GM23338 (cell line): ENCODE data around the gene FGF8. TPM values are rescaled to one million over a fixed set of nuclear protein-coding genes. Genes with fewer than 3 reads are reported as not detected.

ENCODE experiments used
- ATAC-seq: fragments of 200-7000 bp; cut with Tn5 transposase; 3 replicates; pipeline ENCODE4 v1.9.1; 2020
- DNase-seq: peaks from one replicate; pipeline ENCODE4 v3.0.0-alpha.2; 2015; ENCODE audit warnings: low spot score
- H2AFZ ChIP-seq: fragments of 200-600 bp; sonication (generic); 2 replicates; pipeline ENCODE4 v1.8.0; 2016; ENCODE audit warnings: antibody characterized with exemption, mild to moderate bottlenecking, moderate library complexity
- H3F3A ChIP-seq: fragments of 200-600 bp; sonication (generic); replicated peaks from 2 replicates; pipeline ENCODE4 v1.8.0; 2017; ENCODE audit warnings: antibody characterized with exemption, mixed run types, low read depth
- H3K27ac ChIP-seq: fragments of 200-600 bp; sonication (generic); 2 replicates; pipeline ENCODE4 v1.6.1; 2016; ENCODE audit warnings: low read depth
- H3K27me3 ChIP-seq: fragments of 200-600 bp; sonication (generic); 2 replicates; pipeline ENCODE4 v1.8.0; 2016; ENCODE audit warnings: mild to moderate bottlenecking, mixed run types, moderate library complexity; ENCODE audit not compliant: insufficient read depth
- H3K36me3 ChIP-seq: fragments of 200-600 bp; sonication (generic); 2 replicates; pipeline ENCODE4 v1.8.0; 2016; ENCODE audit warnings: mild to moderate bottlenecking; ENCODE audit not compliant: insufficient read depth
- H3K4me1 ChIP-seq: fragments of 200-600 bp; sonication (generic); 2 replicates; pipeline ENCODE4 v1.8.0; 2016; ENCODE audit warnings: mild to moderate bottlenecking, moderate library complexity; ENCODE audit not compliant: insufficient read depth
- H3K4me2 ChIP-seq: fragments of 200-600 bp; sonication (generic); 2 replicates; pipeline ENCODE4 v1.7.1; 2017; ENCODE audit warnings: mixed run types
- H3K4me3 ChIP-seq: fragments of 200-600 bp; sonication (generic); 2 replicates; pipeline ENCODE4 v1.6.1; 2016; ENCODE audit warnings: mixed run types
- H3K79me2 ChIP-seq: fragments of 200-600 bp; sonication (generic); replicated peaks from 2 replicates; pipeline ENCODE4 v1.8.0; 2017; ENCODE audit warnings: mild to moderate bottlenecking; ENCODE audit not compliant: insufficient read depth
- H3K9me2 ChIP-seq: fragments of 200-600 bp; sonication (generic); 2 replicates; pipeline ENCODE4 v1.8.0; 2017; ENCODE audit not compliant: insufficient read depth
- H4K20me1 ChIP-seq: fragments of 200-600 bp; sonication (generic); replicated peaks from 2 replicates; pipeline ENCODE4 v1.8.0; 2017; ENCODE audit warnings: mild to moderate bottlenecking; ENCODE audit not compliant: insufficient read depth
- H3K27ac Mint-ChIP-seq: 2 replicates; pipeline ENCODE4 v1.8.0; 2020; ENCODE audit warnings: inconsistent platforms, mild to moderate bottlenecking, moderate library complexity, mixed read lengths
- H3K27me3 Mint-ChIP-seq: 3 replicates; pipeline ENCODE4 v1.8.0; 2022; ENCODE audit warnings: low read depth, mild to moderate bottlenecking, moderate library complexity, mixed read lengths, inconsistent platforms; ENCODE audit not compliant: insufficient read depth, poor library complexity
- H3K36me3 Mint-ChIP-seq: 3 replicates; pipeline ENCODE4 v1.8.0; 2021; ENCODE audit warnings: low read depth, mild to moderate bottlenecking, inconsistent platforms, moderate library complexity, mixed read lengths
- H3K4me1 Mint-ChIP-seq: 3 replicates; pipeline ENCODE4 v1.8.0; 2020; ENCODE audit warnings: mild to moderate bottlenecking, inconsistent platforms, mixed read lengths
- H3K4me3 Mint-ChIP-seq: 3 replicates; pipeline ENCODE4 v1.8.0; 2021; ENCODE audit warnings: moderate library complexity, mild to moderate bottlenecking, inconsistent platforms, mixed read lengths
- H3K9me3 Mint-ChIP-seq: 3 replicates; pipeline ENCODE4 v1.8.0; 2020; ENCODE audit warnings: moderate library complexity, mild to moderate bottlenecking, inconsistent platforms, mixed read lengths
- CREB1 ChIP-seq: fragments of 250-450 bp; sonication (Bioruptor Pico); IDR thresholded peaks from 2 replicates; pipeline ENCODE4 v1.5.0; 2020; ENCODE audit warnings: low read depth, mild to moderate bottlenecking, moderate library complexity
- CTCF ChIP-seq, 2 experiments: fragments of 200-600 bp in 1 of 2; sonication (generic) in 1 of 2; conservative IDR thresholded peaks; 2 replicates each; pipeline versions ENCODE4 v1.5.1 to v1.6.1; 2016 to 2017; ENCODE audit warnings: antibody characterized with exemption in 2 of 2, low read depth in 2 of 2, mild to moderate bottlenecking in 2 of 2, moderate library complexity in 1 of 2
- ETS1 ChIP-seq: IDR thresholded peaks from 2 replicates; pipeline ENCODE4 v1.6.1; 2016; ENCODE audit warnings: antibody characterized with exemption
- EZH2 ChIP-seq: fragments of 200-600 bp; sonication (generic); IDR thresholded peaks from one replicate; pipeline ENCODE4 v1.8.0; 2017; ENCODE audit warnings: antibody characterized with exemption, mild to moderate bottlenecking, low read depth; ENCODE audit not compliant: unreplicated experiment
- EZH2phosphoT487 ChIP-seq: fragments of 200-600 bp; sonication (generic); IDR thresholded peaks from one replicate; pipeline ENCODE4 v1.8.1; 2018; ENCODE audit warnings: antibody characterized with exemption; ENCODE audit not compliant: unreplicated experiment
- JUNB ChIP-seq: IDR thresholded peaks from one replicate; pipeline ENCODE4 v1.6.1; 2016; ENCODE audit warnings: antibody characterized with exemption; ENCODE audit not compliant: unreplicated experiment
- NANOG ChIP-seq: IDR thresholded peaks from 2 replicates; pipeline ENCODE4 v1.6.1; 2016; ENCODE audit warnings: antibody characterized with exemption, borderline replicate concordance
- POLR2AphosphoS5 ChIP-seq: IDR thresholded peaks from 2 replicates; pipeline ENCODE4 v1.6.1; 2016; ENCODE audit warnings: antibody characterized with exemption, low read depth
- REST ChIP-seq: IDR thresholded peaks from one replicate; pipeline ENCODE4 v1.6.1; 2018; ENCODE audit warnings: antibody characterized with exemption; ENCODE audit not compliant: unreplicated experiment
- STAT1 ChIP-seq: IDR thresholded peaks from one replicate; pipeline ENCODE4 v1.6.1; 2016; ENCODE audit warnings: antibody characterized with exemption; ENCODE audit not compliant: unreplicated experiment
- ZNF114 ChIP-seq: fragments of 250-450 bp; sonication (Bioruptor Pico); IDR thresholded peaks from 2 replicates; pipeline ENCODE4 v1.5.0; 2020; ENCODE audit warnings: mild to moderate bottlenecking, moderate library complexity
- ZNF331 ChIP-seq: fragments of 250-450 bp; sonication (Bioruptor Pico); IDR thresholded peaks from 2 replicates; pipeline ENCODE4 v1.5.0; 2020; ENCODE audit warnings: low read depth, mild to moderate bottlenecking, moderate library complexity
- ZNF462 ChIP-seq: fragments of 250-450 bp; sonication (Bioruptor Pico); IDR thresholded peaks from 2 replicates; pipeline ENCODE4 v1.5.0; 2020; ENCODE audit warnings: mild to moderate bottlenecking, moderate library complexity
- polyA plus RNA-seq: library from polyadenylated mRNA; unstranded; fragments of >200 nt; fragmentation: Nextera tagmentation; extraction: Ambion mirVana; gene quantifications from 2 replicates; pipeline ENCODE4 v1.2.1, GENCODE V29; 2016
- total RNA-seq: library from RNA; depleted of rRNA; stranded (reverse); fragments of >200 nt; shearing (Covaris generic); gene quantifications from 2 replicates; pipeline ENCODE4 v1.2.3, GENCODE V29; 2014

The FGF8 gene
- total and polyA plus RNA-seq, 2 experiments from 2014 or later: 1.6 to 6.2 TPM

GRCh38 chr10:101789686-101790085 lies 13.8 kb upstream of the FGF8 start:
- Histone ChIP-seq H3K4me3 (no peak overlapping the region), H3K79me2 (peaks cover 10% of the 10 kb centered on the region), H2AFZ (no peak overlapping the region), H4K20me1 (peaks cover 23% of the 10 kb centered on the region), H3K9me2 (no peaks in the 10 kb centered on the region), H3K4me2 (no peak overlapping the region), H3K4me1 (no peaks in the 10 kb centered on the region), H3K27ac (peak overlapping the region; percentile 63; the same call in 1 of the 2 replicates), H3K36me3 (peaks cover 68% of the 10 kb centered on the region), H3F3A (peaks cover 7% of the 10 kb centered on the region), H3K27me3 (no peaks in the 10 kb centered on the region)
- peaks cover 4% of the 10 kb centered on the region for H3K27me3 Mint-ChIP-seq
- ATAC-seq (no peak), DNase-seq (no peak)
- peaks cover 80% of the 10 kb centered on the region for H3K36me3 Mint-ChIP-seq
- H3K9me3 Mint-ChIP-seq: no peaks in the 10 kb centered on the region
- no peak overlapping the region for H3K4me3 Mint-ChIP-seq
- peak overlapping the region; percentile 78 for H3K27ac Mint-ChIP-seq
- no peak for TF ChIP-seq CTCF (conservative IDR thresholded peaks at IDR 0.05; ENCODE audit: low read depth in 2 of 2)
- TF ChIP-seq ZNF331 (CRISPR knock-in tag): no peak
- TF ChIP-seq JUNB: no peak
- no peak for TF ChIP-seq EZH2phosphoT487
- TF ChIP-seq STAT1: no peak
- TF ChIP-seq POLR2AphosphoS5: no peak
- TF ChIP-seq EZH2: no peak
- TF ChIP-seq ZNF114 (CRISPR knock-in tag): no peak
- TF ChIP-seq CREB1: no peak
- no peak for TF ChIP-seq ETS1
- TF ChIP-seq NANOG: no peak
- no peak for TF ChIP-seq ZNF462 (CRISPR knock-in tag)
- TF ChIP-seq REST: no peak
- H3K4me1 Mint-ChIP-seq: no peaks in the 10 kb centered on the region; the same call in 2 of the 3 replicates
